ENCODE measurements around the gene EML6.

EML6 gene

GRCh38 chr2:54945391-54946219, 222.1 kb downstream of the EML6 start:
- DNase-seq (ENCODE audit: low read depth in 2 of 2), result no peak

DNA sequence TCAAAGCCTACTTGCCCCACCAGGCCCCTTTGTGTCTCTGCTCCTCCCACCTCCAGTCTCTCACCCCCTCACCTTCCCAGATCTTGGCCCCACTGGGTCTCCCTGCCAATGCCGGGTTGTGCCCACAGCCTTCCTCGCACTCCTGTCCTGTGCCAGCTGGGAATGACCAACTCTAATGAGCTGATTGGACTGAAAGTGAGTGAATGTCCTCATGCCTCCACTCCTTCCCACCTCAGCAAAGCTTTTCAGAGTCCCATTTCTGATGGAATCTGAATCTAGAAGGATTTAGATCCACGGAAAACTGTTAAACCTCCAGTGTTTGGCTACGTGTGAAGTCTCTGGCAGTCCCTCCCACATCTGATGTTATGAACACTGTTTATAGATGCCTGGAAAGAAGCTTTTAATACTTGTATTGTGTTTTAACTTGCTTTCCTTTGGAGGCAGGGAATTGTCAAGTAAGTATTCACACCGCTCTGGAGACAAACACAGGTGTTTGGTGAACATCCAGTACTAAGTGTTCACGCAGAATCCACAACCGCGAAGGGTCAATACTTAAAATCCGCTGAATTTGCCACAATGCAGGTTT, 222.9 kb downstream of the EML6 start:
- DNase-seq (ENCODE audit: low read depth in 2 of 2), result no peak

DNA sequence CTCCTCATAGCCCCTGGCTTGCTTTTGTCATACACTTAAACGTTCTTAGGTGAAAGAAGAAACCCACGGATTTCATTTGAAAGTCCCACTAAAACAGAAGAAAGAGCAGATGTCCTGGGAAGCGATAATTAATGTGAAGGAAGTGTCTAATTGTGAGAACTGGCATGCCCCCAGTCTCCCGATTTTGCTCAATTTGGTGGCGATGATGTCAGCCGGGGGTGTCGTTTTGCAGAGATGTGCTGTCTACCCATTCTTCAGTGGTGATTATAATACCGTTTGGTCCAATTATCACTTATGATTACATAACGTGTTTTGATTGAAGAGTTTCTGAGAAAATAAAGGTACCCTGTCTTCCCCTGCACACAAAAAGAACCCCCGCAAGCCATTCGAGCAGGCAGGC, 223.7 kb downstream of the EML6 start:
- DNase-seq (ENCODE audit: low read depth in 2 of 2), result no peak

DNA sequence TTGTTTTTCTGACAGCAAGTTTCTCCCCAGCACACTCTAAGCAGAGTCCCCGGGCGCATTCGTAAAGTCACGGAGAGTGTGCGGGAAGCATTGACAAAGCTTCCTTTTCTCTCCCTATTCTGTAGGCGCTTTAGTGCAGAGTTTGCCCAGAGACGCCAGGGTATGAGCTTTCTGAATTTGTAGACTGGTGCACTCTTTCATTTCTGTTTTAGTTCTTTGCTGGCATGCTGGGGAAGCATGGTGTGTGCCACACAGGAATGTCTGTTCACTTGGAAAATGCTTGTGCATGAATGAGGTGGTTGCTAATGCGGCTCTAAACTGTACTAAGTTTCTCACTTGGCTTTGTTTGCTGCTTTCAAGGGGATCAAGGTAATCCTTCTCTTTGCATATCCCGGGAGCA, 224.2 kb downstream of the EML6 start:
- no peak for DNase-seq (ENCODE audit: low read depth in 2 of 2)

- no peak for DNase-seq (ENCODE audit: low read depth in 2 of 2)
These were observed 224.7 kb downstream of the EML6 start for GRCh38 chr2:54948120-54948519.

DNA sequence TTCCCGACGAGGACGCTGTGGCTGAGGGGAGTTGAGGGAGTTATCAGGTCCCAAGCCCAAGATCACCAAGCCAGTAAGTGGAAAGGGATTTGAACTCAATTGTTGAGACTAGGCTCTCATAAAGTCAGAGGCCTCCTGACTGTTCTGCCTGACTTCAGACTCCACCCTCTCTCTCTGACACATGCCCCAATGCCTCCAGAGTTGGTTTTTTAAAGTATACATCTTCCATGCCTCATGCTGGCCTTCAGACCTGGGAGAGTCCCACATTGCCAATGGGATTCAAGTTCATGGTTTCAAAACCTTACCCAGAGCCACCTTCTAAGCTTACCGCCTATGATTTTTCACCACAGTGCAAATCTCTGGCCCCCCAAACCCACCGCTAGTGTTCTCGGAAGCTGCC, 226.0 kb downstream of the EML6 start:
- no peak for DNase-seq (ENCODE audit: low read depth in 2 of 2)

GRCh38 chr2:54950811-54951210, 227.3 kb downstream of the EML6 start:
- DNase-seq (ENCODE audit: low read depth in 2 of 2), result no peak

DNA sequence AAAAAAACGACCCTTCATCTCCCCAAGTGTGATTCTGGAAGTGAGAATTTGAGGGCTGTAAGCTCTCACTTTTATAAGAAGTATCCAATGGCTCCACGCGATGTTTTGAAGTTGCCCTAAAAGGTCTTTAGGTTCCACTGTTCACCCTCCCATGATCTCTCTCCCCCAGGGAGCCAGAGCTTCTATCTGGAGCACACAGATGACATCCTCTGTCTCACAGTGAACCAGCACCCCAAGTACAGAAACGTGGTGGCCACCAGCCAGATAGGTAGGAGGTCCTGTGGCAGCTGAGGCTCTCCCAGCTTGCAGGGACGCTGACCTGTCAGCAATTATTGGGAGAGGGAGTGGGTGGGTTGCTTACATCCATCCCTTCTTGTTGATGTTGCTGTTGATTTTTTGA, 229.0 kb downstream of the EML6 start:
- DNase-seq (ENCODE audit: low read depth in 2 of 2), result no peak

DNA sequence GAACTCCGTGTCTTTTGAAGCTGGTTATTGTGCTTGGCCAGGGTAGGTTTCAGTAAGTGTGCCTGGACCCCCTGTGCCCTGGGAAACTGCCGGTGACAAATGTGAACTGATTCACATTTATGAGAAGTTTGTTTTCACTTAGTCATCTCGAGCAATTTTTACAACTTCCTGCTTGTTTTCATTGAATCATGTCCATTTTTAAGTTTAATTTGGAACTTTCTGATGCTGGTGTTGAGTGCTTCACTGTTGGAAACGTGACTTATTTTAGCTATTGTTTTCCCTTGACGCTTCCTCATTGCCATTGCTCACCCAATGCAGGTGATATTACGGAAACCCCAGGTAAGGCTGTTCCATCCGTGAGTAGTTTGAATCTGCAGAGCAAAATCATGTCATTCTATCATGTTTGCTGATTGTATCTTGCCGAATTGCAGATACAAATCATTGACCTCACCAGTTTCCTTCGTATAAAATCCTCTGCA, 229.6 kb downstream of the EML6 start:
- DNase-seq (ENCODE audit: low read depth in 2 of 2), result no peak

- no peak for DNase-seq (ENCODE audit: low read depth in 2 of 2)
These were observed 230.7 kb downstream of the EML6 start for GRCh38 chr2:54954158-54954557.

- DNase-seq (ENCODE audit: low read depth in 2 of 2), result no peak
These were observed 231.4 kb downstream of the EML6 start for GRCh38 chr2:54954705-54955357.

GRCh38 chr2:54955358-54956110, 232.1 kb downstream of the EML6 start:
- DNase-seq (ENCODE audit: low read depth in 2 of 2), result no peak

DNA sequence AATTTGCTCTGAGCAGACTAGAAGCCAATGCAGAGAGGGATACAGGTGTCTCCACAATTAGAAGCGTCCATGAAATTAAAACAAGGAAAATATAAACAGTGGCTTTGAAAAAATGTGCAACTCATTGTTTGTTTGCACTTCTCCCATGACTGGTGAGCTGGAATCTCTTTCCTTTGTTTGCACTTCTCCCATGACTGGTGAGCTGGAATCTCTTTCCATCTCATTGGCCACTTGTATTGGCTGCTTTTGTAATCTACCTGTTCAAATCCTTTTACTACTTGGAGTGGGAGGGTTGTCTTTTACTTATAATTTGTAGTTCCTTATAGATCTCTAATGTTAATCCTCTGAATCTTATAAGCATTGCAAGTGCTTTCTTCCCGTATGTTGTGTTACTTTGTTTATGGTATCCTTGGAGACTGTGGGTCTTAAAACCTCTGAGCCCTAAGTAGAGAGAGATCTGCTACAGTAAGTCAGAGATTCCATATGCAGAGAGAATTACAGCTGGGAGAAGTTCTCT, 232.7 kb downstream of the EML6 start:
- DNase-seq (ENCODE audit: low read depth in 2 of 2), result no peak

- DNase-seq (ENCODE audit: low read depth in 2 of 2), result no peak
These were observed 234.0 kb downstream of the EML6 start for GRCh38 chr2:54957321-54957999.

DNA sequence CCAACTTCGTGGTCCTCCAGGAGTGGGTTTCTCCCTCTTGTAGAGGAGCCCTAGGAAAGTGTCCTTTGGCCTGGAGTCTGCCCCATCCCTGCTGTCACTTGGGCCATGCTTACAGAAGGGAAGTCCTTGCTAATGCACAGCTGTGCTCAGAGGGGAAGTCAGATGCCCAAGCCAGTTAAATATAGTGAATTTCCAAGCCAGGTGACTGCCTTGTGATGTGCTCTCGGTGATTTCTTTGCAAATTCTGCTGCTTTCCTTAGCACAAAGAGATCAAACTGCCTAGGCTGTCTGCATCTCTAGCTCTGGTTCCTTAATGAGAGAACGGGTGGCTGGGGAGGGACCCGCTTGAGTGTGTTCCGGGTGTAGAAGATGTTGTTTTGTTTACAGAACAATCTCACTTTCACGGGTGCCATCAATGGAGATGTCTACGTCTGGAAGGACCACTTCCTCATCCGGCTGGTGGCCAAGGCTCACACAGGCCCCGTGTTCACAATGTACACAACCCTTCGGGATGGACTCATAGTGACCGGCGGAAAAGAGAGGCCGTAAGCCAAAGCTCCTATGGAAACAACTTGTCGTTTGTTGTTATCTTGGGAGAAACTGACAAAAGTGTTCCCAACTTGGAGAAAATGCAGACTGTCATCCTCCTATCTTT, 235.4 kb downstream of the EML6 start:
- no peak for DNase-seq (ENCODE audit: low read depth in 2 of 2)

DNA sequence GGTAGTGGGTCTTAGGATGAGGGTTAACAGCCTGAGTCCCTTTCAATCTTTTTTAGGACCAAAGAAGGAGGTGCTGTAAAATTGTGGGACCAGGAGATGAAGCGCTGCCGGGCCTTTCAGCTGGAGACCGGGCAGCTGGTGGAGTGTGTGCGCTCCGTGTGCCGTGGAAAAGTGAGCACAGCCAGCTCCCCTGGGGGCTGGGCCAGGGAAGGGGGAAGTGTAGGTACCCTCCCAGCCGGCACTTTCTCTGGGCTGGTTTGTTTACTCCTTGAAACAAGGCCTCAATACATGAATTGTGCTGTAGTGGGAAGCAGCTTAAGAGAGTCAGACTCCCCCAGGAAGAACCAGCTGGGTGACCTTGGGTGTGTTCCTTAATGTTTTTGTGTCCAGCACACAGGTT, 236.7 kb downstream of the EML6 start:
- no peak for DNase-seq (ENCODE audit: low read depth in 2 of 2)

GRCh38 chr2:54962511-54962910, 239.0 kb downstream of the EML6 start:
- no peak for DNase-seq (ENCODE audit: low read depth in 2 of 2)

DNA sequence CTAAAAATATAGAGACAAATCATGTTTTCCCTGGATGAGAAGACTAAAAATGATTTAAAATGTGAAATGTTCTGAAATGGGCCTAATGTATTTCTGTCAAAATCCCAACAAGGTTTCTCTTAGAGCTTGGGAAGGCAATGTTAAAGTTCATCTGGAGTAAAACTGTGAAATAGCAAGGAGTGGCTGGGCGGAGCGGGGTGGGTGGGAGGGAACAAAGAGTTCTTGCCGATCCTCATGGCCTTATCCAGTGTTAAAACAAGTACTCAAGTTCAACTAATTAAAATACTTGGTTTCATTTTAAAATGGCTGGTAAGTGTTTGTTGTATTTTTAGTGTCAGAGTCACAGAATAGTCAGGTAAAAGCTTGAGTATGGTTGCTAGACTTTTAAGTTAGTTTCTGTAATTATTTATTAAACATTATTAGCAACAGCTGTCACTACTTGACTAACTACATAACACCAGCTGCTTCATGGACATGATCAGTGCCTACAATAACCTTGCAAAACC, 239.5 kb downstream of the EML6 start:
- no peak for DNase-seq (ENCODE audit: low read depth in 2 of 2)

DNA sequence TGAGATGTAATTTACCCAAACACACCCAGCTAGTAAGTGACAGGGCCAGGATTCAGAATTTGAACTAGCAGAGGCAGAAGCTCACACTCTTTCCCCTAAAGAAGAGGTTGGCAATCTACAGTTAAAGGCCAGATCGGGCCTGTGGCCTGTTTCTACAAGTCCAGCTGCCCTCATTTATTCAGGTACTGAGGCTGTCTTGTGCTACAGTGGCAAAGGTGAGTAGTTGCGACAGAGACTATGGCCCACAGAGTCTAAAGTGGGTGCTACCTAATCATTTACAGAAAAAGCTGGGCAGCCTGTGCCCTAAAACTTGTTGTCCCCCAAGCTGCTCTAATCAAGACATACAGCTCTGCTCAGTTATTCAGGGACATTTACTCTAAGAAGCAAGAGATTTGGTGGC, 240.0 kb downstream of the EML6 start:
- DNase-seq (ENCODE audit: low read depth in 2 of 2), result no peak

DNA sequence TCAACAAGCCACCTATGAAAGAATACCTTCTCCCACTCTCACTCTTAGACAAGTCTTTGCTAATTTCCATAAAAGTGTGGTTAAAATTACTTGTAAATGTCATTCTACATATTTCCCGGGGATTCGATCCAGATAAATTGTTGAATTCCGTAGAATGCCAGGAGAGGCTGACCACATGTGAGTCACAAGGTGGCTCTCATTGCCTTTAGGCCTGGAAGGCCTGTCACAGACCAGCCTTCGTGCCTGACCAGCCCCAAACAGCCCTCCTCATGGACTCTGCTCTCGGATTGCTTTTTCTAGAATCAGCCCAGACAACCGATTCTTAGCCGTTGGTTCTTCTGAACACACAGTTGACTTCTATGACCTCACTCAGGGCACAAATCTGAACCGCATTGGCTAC, 240.8 kb downstream of the EML6 start:
- DNase-seq (ENCODE audit: low read depth in 2 of 2), result no peak

- DNase-seq (ENCODE audit: low read depth in 2 of 2), result no peak
These were observed 241.4 kb downstream of the EML6 start for GRCh38 chr2:54964816-54965215.
